Transverse colon (tissue), 4 donors: ENCODE data around the gene GNPAT. TPM values are rescaled to one million over a fixed set of nuclear protein-coding genes. Genes with fewer than 3 reads are reported as not detected.

Experiments used
- DNase-seq: peaks from one replicate; pipeline ENCODE4 v3.0.0-alpha.2; 2019
- H3K27ac ChIP-seq, 4 donors: fragments of 200-600 bp; sonication (generic); 2 replicates each; pipeline ENCODE4 v1.5.1; 2016 to 2018; ENCODE audit warnings: inconsistent platforms in 4 of 4
- H3K27me3 ChIP-seq: fragments of 200-600 bp; sonication (generic); 2 replicates; pipeline ENCODE4 v1.5.1; 2017; ENCODE audit warnings: inconsistent platforms
- H3K36me3 ChIP-seq, 4 donors: fragments of 200-600 bp; sonication (generic); 2 replicates each; pipeline ENCODE4 v1.5.1; 2017 to 2019; ENCODE audit warnings: inconsistent platforms in 4 of 4
- H3K4me1 ChIP-seq, 4 donors: fragments of 200-600 bp; sonication (generic); 2 replicates each; pipeline ENCODE4 v1.5.1; 2017 to 2020; ENCODE audit warnings: inconsistent platforms in 4 of 4
- H3K4me3 ChIP-seq, 4 donors: fragments of 200-600 bp; sonication (generic); 1 replicate in 1 of 4; 2 replicates in 3 of 4; pipeline versions ENCODE4 v1.5.1 to v1.6.1; 2017 to 2019; ENCODE audit warnings: inconsistent platforms in 4 of 4
- H3K9me3 ChIP-seq, 2 donors: fragments of 200-600 bp; sonication (generic); 2 replicates each; pipeline ENCODE4 v1.5.1; 2017 to 2019; ENCODE audit warnings: inconsistent platforms in 2 of 2
- CTCF ChIP-seq, 5 experiments: fragments of 200-600 bp in 3 of 5; fragments of 450-650 bp in 2 of 5; sonication (generic) in 3 of 5; IDR thresholded peaks; 1 replicate in 2 of 5; 2 replicates in 3 of 5; pipeline ENCODE4 v1.5.1; 2016 to 2017; ENCODE audit warnings: antibody characterized with exemption in 5 of 5, inconsistent platforms in 3 of 5, mild to moderate bottlenecking in 2 of 5, moderate library complexity in 1 of 5
- EP300 ChIP-seq: sonication (generic); formaldehyde crosslinking; IDR thresholded peaks from one replicate; pipeline ENCODE4 v1.6.1; 2017; ENCODE audit warnings: antibody characterized with exemption, low read depth
- POLR2A ChIP-seq: fragments of 450-650 bp; IDR thresholded peaks from one replicate; pipeline ENCODE4 v1.6.1; 2016; ENCODE audit warnings: antibody characterized with exemption, mild to moderate bottlenecking, moderate library complexity
- POLR2AphosphoS5 ChIP-seq, 3 donors: sonication (generic); formaldehyde crosslinking; IDR thresholded peaks; one replicate each; pipeline ENCODE4 v1.6.1; 2016; ENCODE audit warnings: antibody characterized with exemption in 3 of 3
- WGBS, 2 donors: methylation state at CpG; one replicate each; pipeline ENCODE4 v1.1.5; 2018; ENCODE audit warnings: low coverage in 1 of 2; 5-methylcytosine and 5-hydroxymethylcytosine counted together
- in situ Hi-C, 4 donors: fragments of 200-750 bp; cut with MboI; loops; one replicate each; pipeline versions ENCODE4 v1.15.0 to v1.15.1; 2017; ENCODE audit warnings: low sequenced_read_pairs in 3 of 4, low pct_ligation_motif_present in 1 of 4, low pct_unique_long_range_greater_than_20kb in 1 of 4
- intact Hi-C: fragments of 100-400 bp; cut with DNase I; formaldehyde crosslinking; loops from one replicate; pipeline ENCODE4 v1.15.1; 2023; ENCODE audit warnings: low total_unique reads
- total RNA-seq, 4 donors: library from RNA; depleted of rRNA; stranded (reverse); fragments of >200 nt; gene quantifications; one replicate each; pipeline ENCODE4 v1.1.0, GENCODE V29; 2016

GNPAT gene
- total RNA-seq, 4 donors from 2014 or later = 19.5 to 123 (median 36.8) TPM

- H3K27ac ChIP-seq = no peak overlapping the region
- H3K27me3 ChIP-seq = peaks cover 12% of the 10 kb centered on the region
- TF ChIP-seq CTCF (IDR thresholded peaks at IDR 0.05) = no peak
- no peak for TF ChIP-seq POLR2AphosphoS5 (IDR thresholded peaks at IDR 0.05)
- TF ChIP-seq POLR2A = no peak
- no peak for TF ChIP-seq EP300
- H3K9me3 ChIP-seq = no peaks in the 10 kb centered on the region
- 77 to 100% methylated on average over 1 to 8 of the region's 8 CpGs for WGBS, 2 donors
- H3K36me3 ChIP-seq = no peaks in the 10 kb centered on the region
- in situ Hi-C loops (loop anchor here (25.0 kb wide), 2 partner anchors 288 to 413 kb away; no protein-coding TSS in a partner anchor), intact Hi-C loops (loop anchor here (10.0 kb wide), 1 partner anchor 406 kb away; no protein-coding TSS in a partner anchor)
- H3K4me1 ChIP-seq = no peaks in the 10 kb centered on the region
- H3K4me3 ChIP-seq = no peak overlapping the region
- no peak for DNase-seq
Observed at GRCh38 chr1:231200388-231201031, 40.5 kb upstream of the GNPAT start.

- Histone ChIP-seq H3K27me3 (peaks cover 12% of the 10 kb centered on the region), H3K4me3 (no peak overlapping the region), H3K27ac (no peak overlapping the region), H3K9me3 (no peaks in the 10 kb centered on the region), H3K36me3 (no peaks in the 10 kb centered on the region), H3K4me1 (no peaks in the 10 kb centered on the region)
- TF ChIP-seq POLR2AphosphoS5 (IDR thresholded peaks at IDR 0.05) (no peak), EP300 (no peak), CTCF (IDR thresholded peaks at IDR 0.05) (no peak), POLR2A (no peak)
- in situ Hi-C loops = loop anchor here (25.0 kb wide), 2 partner anchors 289 to 414 kb away; no protein-coding TSS in a partner anchor
- DNase-seq = no peak
- WGBS, 2 donors = 76 to 87% methylated on average over 6 to 16 of the region's 16 CpGs
- intact Hi-C loops = loop anchor here (10.0 kb wide), 1 partner anchor 407 kb away; no protein-coding TSS in a partner anchor
Observed at GRCh38 chr1:231201375-231201978, 39.5 kb upstream of the GNPAT start.

- TF ChIP-seq POLR2A (no peak), CTCF (IDR thresholded peaks at IDR 0.05) (no peak), POLR2AphosphoS5 (IDR thresholded peaks at IDR 0.05) (no peak), EP300 (no peak)
- Histone ChIP-seq H3K4me3 (no peak overlapping the region), H3K4me1 (no peaks in the 10 kb centered on the region), H3K9me3 (no peaks in the 10 kb centered on the region), H3K27me3 (peaks cover 12% of the 10 kb centered on the region), H3K27ac (no peak overlapping the region), H3K36me3 (no peaks in the 10 kb centered on the region)
- in situ Hi-C loops = loop anchor here (25.0 kb wide), 2 partner anchors 290 to 415 kb away; no protein-coding TSS in a partner anchor
- intact Hi-C loops = loop anchor here (10.0 kb wide), 1 partner anchor 407 kb away; no protein-coding TSS in a partner anchor
- DNase-seq = no peak
- WGBS, 2 donors = 36 to 61% methylated on average over 4 to 5 of the region's 5 CpGs
Observed at GRCh38 chr1:231201979-231202633, 38.9 kb upstream of the GNPAT start.
